ENCODE measurements around the gene MRGPRF. TPM values are rescaled to one million over a fixed set of nuclear protein-coding genes. Genes with fewer than 3 reads are reported as not detected.

The MRGPRF gene
- total RNA-seq, 4 donors from 2014 or later, result 17.9 to 119 (median 43.6) TPM

DNA sequence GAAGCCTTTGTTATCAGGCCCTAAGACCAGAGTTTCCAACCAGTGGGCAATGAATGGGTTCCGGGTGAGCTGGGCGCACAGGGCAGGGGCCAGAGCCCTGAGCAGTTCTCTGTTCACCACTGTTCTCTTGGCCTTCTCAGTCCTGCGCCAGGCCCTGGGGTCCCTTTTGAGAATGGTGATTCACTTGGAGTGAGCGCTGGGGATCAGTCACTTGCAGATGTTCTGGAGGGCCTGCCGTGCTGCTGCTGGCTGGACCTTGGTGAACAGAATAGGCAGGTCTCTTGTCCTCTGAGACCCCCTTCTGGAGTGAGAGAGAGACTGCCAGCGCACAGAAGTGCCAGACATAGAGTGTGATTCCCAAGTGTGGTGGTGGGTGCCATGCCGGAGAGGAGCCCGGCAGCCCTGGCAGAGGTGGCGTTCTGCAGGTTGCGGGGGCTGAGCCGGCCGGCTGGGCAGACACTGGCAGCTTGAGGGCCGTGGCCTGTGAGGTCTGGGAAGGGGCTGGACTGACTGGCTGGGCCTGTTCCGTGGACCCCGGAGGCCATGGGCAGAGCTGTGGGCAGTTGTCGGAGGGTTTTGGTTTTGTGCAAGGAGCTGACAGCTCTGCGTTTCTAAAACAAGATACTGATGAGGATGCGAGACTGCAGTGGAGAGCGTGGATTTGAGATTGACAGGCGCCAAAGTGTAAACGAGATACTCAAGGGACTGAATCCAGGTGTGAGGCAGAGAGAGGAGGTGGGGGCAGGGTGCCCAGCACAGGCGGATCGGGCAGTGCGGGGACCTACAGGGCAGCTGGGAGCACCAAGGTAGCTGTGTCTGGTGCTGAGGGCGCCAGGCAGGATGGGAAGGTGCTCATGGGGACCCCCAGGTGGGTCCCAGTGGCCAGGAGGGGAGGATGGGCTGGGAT is 48.0 kb upstream of the MRGPRF start:
- Histone ChIP-seq H3K4me3 (no peak overlapping the region), H3K36me3 (peaks cover 0 to 12% (median 5%) of the 10 kb centered on the region in 4 donors), H3K27ac (no peak overlapping the region), H3K27me3 (no peaks in the 10 kb centered on the region), H3K9me3 (no peaks in the 10 kb centered on the region), H3K4me1 (peaks cover 0 to 5% (median under 1%) of the 10 kb centered on the region in 4 donors)
- intact Hi-C loops (cut with DNase I; ENCODE audit: low total_unique reads) (no loop called here), in situ Hi-C loops (cut with MboI; ENCODE audit: low pct_ligation_motif_present in 1 of 4, low pct_unique_long_range_greater_than_20kb in 1 of 4, low sequenced_read_pairs in 3 of 4) (no loop called here)
- 89 to 100% methylated on average over 4 to 25 of the region's 25 CpGs for WGBS, 2 donors (ENCODE audit: low coverage in 1 of 2)
- TF ChIP-seq, protein P1, sequence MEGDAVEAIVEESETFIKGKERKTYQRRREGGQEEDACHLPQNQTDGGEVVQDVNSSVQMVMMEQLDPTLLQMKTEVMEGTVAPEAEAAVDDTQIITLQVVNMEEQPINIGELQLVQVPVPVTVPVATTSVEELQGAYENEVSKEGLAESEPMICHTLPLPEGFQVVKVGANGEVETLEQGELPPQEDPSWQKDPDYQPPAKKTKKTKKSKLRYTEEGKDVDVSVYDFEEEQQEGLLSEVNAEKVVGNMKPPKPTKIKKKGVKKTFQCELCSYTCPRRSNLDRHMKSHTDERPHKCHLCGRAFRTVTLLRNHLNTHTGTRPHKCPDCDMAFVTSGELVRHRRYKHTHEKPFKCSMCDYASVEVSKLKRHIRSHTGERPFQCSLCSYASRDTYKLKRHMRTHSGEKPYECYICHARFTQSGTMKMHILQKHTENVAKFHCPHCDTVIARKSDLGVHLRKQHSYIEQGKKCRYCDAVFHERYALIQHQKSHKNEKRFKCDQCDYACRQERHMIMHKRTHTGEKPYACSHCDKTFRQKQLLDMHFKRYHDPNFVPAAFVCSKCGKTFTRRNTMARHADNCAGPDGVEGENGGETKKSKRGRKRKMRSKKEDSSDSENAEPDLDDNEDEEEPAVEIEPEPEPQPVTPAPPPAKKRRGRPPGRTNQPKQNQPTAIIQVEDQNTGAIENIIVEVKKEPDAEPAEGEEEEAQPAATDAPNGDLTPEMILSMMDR (IDR thresholded peaks at IDR 0.05), result no peak
- TF ChIP-seq POLR2AphosphoS5 (IDR thresholded peaks at IDR 0.05), result no peak
- no peak for TF ChIP-seq EP300 (IDR thresholded peaks at IDR 0.05; ENCODE audit: low read depth)
- TF ChIP-seq POLR2A (IDR thresholded peaks at IDR 0.05), result no peak
- no peak for DNase-seq

DNA sequence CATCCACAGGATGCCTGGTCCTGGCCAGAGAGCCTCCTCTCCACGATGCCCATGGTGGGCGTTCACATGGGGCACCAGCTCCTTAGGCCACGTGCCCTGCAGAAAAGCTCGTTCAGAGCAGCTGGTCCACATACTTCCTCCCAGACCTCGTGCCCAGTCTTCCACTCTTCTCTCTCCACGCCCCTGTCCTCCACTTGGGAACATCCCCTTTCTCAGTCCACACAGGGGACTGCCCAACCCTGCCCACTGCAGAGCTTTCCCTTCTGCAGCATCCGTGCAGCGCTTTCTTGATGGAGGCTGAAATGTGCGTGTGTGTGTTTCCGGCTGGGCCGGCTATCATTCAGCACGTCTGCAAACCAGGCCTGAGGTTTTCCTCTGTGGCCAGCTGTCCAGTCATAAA is 46.9 kb upstream of the MRGPRF start:
- TF ChIP-seq, protein P1 (IDR thresholded peaks at IDR 0.05), result no peak
- TF ChIP-seq POLR2AphosphoS5 (IDR thresholded peaks at IDR 0.05), result no peak
- TF ChIP-seq POLR2A (IDR thresholded peaks at IDR 0.05), result no peak
- TF ChIP-seq EP300 (IDR thresholded peaks at IDR 0.05; ENCODE audit: low read depth), result no peak
- DNase-seq, result no peak
- 90% methylated on average over 12 of the region's 12 CpGs; no CpG with 5 or more reads in 1 of the 2 donors for WGBS, 2 donors (ENCODE audit: low coverage in 1 of 2)
- H3K27me3 ChIP-seq, result no peaks in the 10 kb centered on the region
- no peak overlapping the region for H3K27ac ChIP-seq
- H3K4me3 ChIP-seq, result no peak overlapping the region
- peaks cover 7 to 16% (median 9%) of the 10 kb centered on the region in 4 donors for H3K4me1 ChIP-seq
- H3K9me3 ChIP-seq, result no peaks in the 10 kb centered on the region
- intact Hi-C loops (cut with DNase I; ENCODE audit: low total_unique reads) (no loop called here), in situ Hi-C loops (cut with MboI; ENCODE audit: low pct_ligation_motif_present in 1 of 4, low pct_unique_long_range_greater_than_20kb in 1 of 4, low sequenced_read_pairs in 3 of 4) (no loop called here)
- H3K36me3 ChIP-seq, result peaks cover 0 to 12% (median 5%) of the 10 kb centered on the region in 4 donors

DNA sequence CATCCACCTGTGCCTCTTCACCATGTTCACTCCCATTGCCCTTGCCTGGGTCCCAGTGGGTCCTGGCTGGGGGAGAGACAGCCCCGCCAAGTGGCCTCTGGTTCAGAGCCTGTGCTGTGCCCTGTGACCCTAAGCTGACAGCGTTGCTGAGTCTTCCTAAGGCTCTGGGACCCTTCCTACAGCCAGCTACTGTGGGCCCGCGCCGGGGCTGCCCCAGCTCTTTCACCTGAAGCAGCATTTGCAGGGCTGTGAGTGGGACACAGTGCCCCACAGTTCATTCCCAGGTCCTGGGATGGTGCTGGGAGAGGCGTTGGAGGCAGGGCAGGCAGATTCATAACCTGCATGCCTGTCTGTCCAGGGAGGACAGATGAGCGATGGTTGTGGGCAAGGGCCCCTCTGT is 46.4 kb upstream of the MRGPRF start:
- in situ Hi-C loops (cut with MboI; ENCODE audit: low pct_ligation_motif_present in 1 of 4, low pct_unique_long_range_greater_than_20kb in 1 of 4, low sequenced_read_pairs in 3 of 4), result no loop called here
- Histone ChIP-seq H3K4me3 (no peak overlapping the region), H3K27ac (no peak overlapping the region), H3K9me3 (no peaks in the 10 kb centered on the region), H3K36me3 (peaks cover 0 to 12% (median 5%) of the 10 kb centered on the region in 4 donors), H3K27me3 (no peaks in the 10 kb centered on the region), H3K4me1 (peaks cover 13 to 18% (median 13%) of the 10 kb centered on the region in 4 donors)
- 94 to 100% methylated on average over 1 to 7 of the region's 7 CpGs for WGBS, 2 donors (ENCODE audit: low coverage in 1 of 2)
- no peak for TF ChIP-seq EP300 (IDR thresholded peaks at IDR 0.05; ENCODE audit: low read depth)
- no peak for TF ChIP-seq POLR2A (IDR thresholded peaks at IDR 0.05)
- TF ChIP-seq, protein P1 (IDR thresholded peaks at IDR 0.05), result no peak
- TF ChIP-seq POLR2AphosphoS5 (IDR thresholded peaks at IDR 0.05), result no peak
- DNase-seq, result no peak
- intact Hi-C loops (cut with DNase I; ENCODE audit: low total_unique reads), result no loop called here

DNA sequence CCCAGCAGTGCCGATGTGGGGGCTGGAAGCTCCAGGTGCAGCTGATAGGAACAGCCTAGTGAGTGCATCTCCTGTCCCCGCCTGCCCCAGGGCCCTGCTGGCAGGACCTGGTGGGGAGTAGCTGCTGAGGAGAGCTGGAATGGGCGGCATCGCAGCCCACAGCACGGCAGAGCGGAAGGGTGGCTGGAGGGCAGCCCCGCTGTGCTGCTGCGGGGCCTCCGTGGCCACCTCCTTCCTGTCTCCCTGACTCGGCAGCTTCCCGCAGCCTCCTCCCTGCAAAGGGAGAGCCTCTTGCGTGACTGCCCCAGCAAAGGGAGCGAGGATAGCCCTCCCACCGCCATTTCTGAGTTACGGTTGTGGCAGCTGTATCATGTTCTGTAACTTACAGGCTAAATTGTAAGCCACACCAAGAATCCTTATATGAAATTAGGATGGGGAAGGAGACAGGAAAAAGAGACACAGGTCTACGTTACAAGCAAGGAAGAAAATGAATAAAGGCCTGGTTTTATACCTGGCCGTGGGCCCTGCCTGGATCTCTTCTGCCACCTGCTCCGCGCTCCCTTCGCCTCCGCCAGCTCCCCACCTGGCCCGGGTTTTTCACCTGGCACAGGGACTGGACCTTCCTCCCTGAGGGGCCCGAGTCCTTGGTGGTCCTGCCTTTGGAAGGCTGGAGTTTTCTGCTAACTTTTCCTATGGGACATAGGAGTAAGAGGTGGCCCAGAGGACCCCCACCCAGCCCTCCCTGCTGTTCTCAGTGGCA is 45.6 kb upstream of the MRGPRF start:
- H3K4me1 ChIP-seq, result peaks cover 13 to 18% (median 14%) of the 10 kb centered on the region in 4 donors

More for the DNA sequence above, 45.6 kb upstream of the MRGPRF start:
- in situ Hi-C loops (cut with MboI; ENCODE audit: low pct_ligation_motif_present in 1 of 4, low pct_unique_long_range_greater_than_20kb in 1 of 4, low sequenced_read_pairs in 3 of 4), result no loop called here
- intact Hi-C loops (cut with DNase I; ENCODE audit: low total_unique reads), result no loop called here
- Histone ChIP-seq H3K27ac (no peak overlapping the region), H3K27me3 (no peaks in the 10 kb centered on the region), H3K36me3 (peaks cover 0 to 10% (median 5%) of the 10 kb centered on the region in 4 donors), H3K4me3 (no peak overlapping the region), H3K9me3 (no peaks in the 10 kb centered on the region)
- TF ChIP-seq, protein P1 (IDR thresholded peaks at IDR 0.05), result no peak
- TF ChIP-seq POLR2AphosphoS5 (IDR thresholded peaks at IDR 0.05), result no peak
- no peak for TF ChIP-seq POLR2A (IDR thresholded peaks at IDR 0.05)
- TF ChIP-seq EP300 (IDR thresholded peaks at IDR 0.05; ENCODE audit: low read depth), result no peak
- 89 to 93% methylated on average over 4 to 22 of the region's 23 CpGs for WGBS, 2 donors (ENCODE audit: low coverage in 1 of 2)
- no peak for DNase-seq
